HepG2 (cell line): ENCODE measurements around the gene EVL. TPM values are rescaled to one million over a fixed set of nuclear protein-coding genes. Genes with fewer than 3 reads are reported as not detected.

Source experiments
- AGO1 ChIP-seq: fragments of 200-400 bp; formaldehyde crosslinking; IDR thresholded peaks from 2 replicates; pipeline ENCODE4 v1.6.1; 2017; ENCODE audit warnings: mild to moderate bottlenecking, low read depth, low read length, moderate library complexity; ENCODE audit not compliant: poor library complexity, severe bottlenecking
- ARNTL ChIP-seq: sonication (generic); formaldehyde crosslinking; IDR thresholded peaks from 2 replicates; pipeline ENCODE4 v1.4.0; 2020; ENCODE audit warnings: mild to moderate bottlenecking, missing genetic modification reagents
- HOXA5 ChIP-seq: sonication (generic); formaldehyde crosslinking; IDR thresholded peaks from 2 replicates; pipeline ENCODE4 v1.4.0; 2020; ENCODE audit warnings: missing genetic modification reagents
- KMT2A ChIP-seq: sonication (generic); formaldehyde crosslinking; IDR thresholded peaks from 2 replicates; pipeline ENCODE4 v1.4.0; 2020; ENCODE audit warnings: missing genetic modification reagents
- TEAD3 ChIP-seq: optimal IDR thresholded peaks from 2 replicates; pipeline ENCODE3; 2016; ENCODE audit warnings: borderline replicate concordance
- TOPORS ChIP-seq: sonication (generic); formaldehyde crosslinking; IDR thresholded peaks from 2 replicates; pipeline ENCODE4 v1.8.0; 2023; ENCODE audit warnings: mild to moderate bottlenecking, missing genetic modification reagents
- ZNF331 ChIP-seq: sonication (generic); formaldehyde crosslinking; IDR thresholded peaks from 2 replicates; pipeline ENCODE4 v1.4.0; 2020; ENCODE audit warnings: missing genetic modification reagents
- polyA plus RNA-seq, 8 experiments: library from polyadenylated mRNA; depleted of rRNA in 3 of 8; stranded (reverse) in 7 of 8; unstranded in 1 of 8; fragments of >200 nt; fragmentation: Illumina TruSeq in 4 of 8; extraction: Trizol in 4 of 8; gene quantifications; 2 replicates each; pipeline versions ENCODE4 v1.2.1 to v1.2.3, GENCODE V29; 2011 to 2016; ENCODE audit warnings: low read depth in 4 of 8, missing spikeins in 1 of 8, mixed read lengths in 1 of 8; ENCODE audit not compliant: insufficient read depth in 1 of 8
- total RNA-seq, 5 experiments: library from RNA; depleted of rRNA; stranded (reverse); fragments of >200 nt; fragmentation: Illumina TruSeq; extraction: Trizol; gene quantifications; 2 replicates each; pipeline ENCODE4 v1.2.3, GENCODE V29; 2016; ENCODE audit warnings: low read depth in 1 of 5
- TF ChIP-seq, protein P1 (sequence below): IDR thresholded peaks from 2 replicates; pipeline ENCODE4 v1.6.1; 2016; ENCODE audit warnings: low read depth, missing genetic modification reagents, missing compliant biosample characterization
- TF ChIP-seq, protein P2 (sequence below): sonication (generic); formaldehyde crosslinking; conservative IDR thresholded peaks from 2 replicates; pipeline ENCODE4 v1.4.0; 2020; ENCODE audit warnings: missing genetic modification reagents
- TF ChIP-seq, protein P3 (sequence below), 2 experiments: sonication (generic) in 1 of 2; formaldehyde crosslinking in 1 of 2; IDR thresholded peaks; 2 replicates each; pipeline versions ENCODE4 v1.6.1 to v1.9.0; 2014 to 2022; ENCODE audit warnings: antibody characterized with exemption in 1 of 2, borderline replicate concordance in 1 of 2, inconsistent platforms in 1 of 2, low read depth in 1 of 2, missing genetic modification reagents in 1 of 2

EVL gene
- total and polyA plus RNA-seq, 2 of the 13 experiments (the other 11 are each of a cell fraction or from before 2014, with no cell fraction given) = 15.1 to 31.2 TPM

- TF ChIP-seq ARNTL (CRISPR knock-in tag) (no peak), TOPORS (CRISPR knock-in tag) (no peak), KMT2A (no peak), TEAD3 (CRISPR knock-in tag) (no peak), HOXA5 (CRISPR knock-in tag) (no peak), AGO1 (no peak), ZNF331 (no peak)
- TF ChIP-seq, protein P1, sequence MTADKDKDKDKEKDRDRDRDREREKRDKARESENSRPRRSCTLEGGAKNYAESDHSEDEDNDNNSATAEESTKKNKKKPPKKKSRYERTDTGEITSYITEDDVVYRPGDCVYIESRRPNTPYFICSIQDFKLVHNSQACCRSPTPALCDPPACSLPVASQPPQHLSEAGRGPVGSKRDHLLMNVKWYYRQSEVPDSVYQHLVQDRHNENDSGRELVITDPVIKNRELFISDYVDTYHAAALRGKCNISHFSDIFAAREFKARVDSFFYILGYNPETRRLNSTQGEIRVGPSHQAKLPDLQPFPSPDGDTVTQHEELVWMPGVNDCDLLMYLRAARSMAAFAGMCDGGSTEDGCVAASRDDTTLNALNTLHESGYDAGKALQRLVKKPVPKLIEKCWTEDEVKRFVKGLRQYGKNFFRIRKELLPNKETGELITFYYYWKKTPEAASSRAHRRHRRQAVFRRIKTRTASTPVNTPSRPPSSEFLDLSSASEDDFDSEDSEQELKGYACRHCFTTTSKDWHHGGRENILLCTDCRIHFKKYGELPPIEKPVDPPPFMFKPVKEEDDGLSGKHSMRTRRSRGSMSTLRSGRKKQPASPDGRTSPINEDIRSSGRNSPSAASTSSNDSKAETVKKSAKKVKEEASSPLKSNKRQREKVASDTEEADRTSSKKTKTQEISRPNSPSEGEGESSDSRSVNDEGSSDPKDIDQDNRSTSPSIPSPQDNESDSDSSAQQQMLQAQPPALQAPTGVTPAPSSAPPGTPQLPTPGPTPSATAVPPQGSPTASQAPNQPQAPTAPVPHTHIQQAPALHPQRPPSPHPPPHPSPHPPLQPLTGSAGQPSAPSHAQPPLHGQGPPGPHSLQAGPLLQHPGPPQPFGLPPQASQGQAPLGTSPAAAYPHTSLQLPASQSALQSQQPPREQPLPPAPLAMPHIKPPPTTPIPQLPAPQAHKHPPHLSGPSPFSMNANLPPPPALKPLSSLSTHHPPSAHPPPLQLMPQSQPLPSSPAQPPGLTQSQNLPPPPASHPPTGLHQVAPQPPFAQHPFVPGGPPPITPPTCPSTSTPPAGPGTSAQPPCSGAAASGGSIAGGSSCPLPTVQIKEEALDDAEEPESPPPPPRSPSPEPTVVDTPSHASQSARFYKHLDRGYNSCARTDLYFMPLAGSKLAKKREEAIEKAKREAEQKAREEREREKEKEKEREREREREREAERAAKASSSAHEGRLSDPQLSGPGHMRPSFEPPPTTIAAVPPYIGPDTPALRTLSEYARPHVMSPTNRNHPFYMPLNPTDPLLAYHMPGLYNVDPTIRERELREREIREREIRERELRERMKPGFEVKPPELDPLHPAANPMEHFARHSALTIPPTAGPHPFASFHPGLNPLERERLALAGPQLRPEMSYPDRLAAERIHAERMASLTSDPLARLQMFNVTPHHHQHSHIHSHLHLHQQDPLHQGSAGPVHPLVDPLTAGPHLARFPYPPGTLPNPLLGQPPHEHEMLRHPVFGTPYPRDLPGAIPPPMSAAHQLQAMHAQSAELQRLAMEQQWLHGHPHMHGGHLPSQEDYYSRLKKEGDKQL (CRISPR knock-in tag) = no peak
- TF ChIP-seq, protein P2, sequence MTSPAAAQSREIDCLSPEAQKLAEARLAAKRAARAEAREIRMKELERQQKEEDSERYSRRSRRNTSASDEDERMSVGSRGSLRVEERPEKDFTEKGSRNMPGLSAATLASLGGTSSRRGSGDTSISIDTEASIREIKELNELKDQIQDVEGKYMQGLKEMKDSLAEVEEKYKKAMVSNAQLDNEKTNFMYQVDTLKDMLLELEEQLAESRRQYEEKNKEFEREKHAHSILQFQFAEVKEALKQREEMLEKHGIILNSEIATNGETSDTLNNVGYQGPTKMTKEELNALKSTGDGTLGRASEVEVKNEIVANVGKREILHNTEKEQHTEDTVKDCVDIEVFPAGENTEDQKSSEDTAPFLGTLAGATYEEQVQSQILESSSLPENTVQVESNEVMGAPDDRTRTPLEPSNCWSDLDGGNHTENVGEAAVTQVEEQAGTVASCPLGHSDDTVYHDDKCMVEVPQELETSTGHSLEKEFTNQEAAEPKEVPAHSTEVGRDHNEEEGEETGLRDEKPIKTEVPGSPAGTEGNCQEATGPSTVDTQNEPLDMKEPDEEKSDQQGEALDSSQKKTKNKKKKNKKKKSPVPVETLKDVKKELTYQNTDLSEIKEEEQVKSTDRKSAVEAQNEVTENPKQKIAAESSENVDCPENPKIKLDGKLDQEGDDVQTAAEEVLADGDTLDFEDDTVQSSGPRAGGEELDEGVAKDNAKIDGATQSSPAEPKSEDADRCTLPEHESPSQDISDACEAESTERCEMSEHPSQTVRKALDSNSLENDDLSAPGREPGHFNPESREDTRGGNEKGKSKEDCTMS (CRISPR knock-in tag) = no peak
- TF ChIP-seq, protein P3, sequence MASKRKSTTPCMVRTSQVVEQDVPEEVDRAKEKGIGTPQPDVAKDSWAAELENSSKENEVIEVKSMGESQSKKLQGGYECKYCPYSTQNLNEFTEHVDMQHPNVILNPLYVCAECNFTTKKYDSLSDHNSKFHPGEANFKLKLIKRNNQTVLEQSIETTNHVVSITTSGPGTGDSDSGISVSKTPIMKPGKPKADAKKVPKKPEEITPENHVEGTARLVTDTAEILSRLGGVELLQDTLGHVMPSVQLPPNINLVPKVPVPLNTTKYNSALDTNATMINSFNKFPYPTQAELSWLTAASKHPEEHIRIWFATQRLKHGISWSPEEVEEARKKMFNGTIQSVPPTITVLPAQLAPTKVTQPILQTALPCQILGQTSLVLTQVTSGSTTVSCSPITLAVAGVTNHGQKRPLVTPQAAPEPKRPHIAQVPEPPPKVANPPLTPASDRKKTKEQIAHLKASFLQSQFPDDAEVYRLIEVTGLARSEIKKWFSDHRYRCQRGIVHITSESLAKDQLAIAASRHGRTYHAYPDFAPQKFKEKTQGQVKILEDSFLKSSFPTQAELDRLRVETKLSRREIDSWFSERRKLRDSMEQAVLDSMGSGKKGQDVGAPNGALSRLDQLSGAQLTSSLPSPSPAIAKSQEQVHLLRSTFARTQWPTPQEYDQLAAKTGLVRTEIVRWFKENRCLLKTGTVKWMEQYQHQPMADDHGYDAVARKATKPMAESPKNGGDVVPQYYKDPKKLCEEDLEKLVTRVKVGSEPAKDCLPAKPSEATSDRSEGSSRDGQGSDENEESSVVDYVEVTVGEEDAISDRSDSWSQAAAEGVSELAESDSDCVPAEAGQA (IDR thresholded peaks at IDR 0.05; ENCODE audit: low read depth) = no peak
- TF ChIP-seq, protein P3 (CRISPR knock-in tag; IDR thresholded peaks at IDR 0.05; ENCODE audit: borderline replicate concordance) = no peak
These were observed 27.9 kb upstream of the EVL start (continued) for GRCh38 chr14:100037353-100037752.
